Measurements from ENCODE around the gene LARGE2. TPM values are rescaled to one million over a fixed set of nuclear protein-coding genes. Genes with fewer than 3 reads are reported as not detected.
A peak's percentile ranks its signal among the peaks of the same experiment; 100 is the strongest.

Gene LARGE2
- total RNA-seq, 2 donors from 2014 or later, result 0.90 to 1.4 TPM

DNA sequence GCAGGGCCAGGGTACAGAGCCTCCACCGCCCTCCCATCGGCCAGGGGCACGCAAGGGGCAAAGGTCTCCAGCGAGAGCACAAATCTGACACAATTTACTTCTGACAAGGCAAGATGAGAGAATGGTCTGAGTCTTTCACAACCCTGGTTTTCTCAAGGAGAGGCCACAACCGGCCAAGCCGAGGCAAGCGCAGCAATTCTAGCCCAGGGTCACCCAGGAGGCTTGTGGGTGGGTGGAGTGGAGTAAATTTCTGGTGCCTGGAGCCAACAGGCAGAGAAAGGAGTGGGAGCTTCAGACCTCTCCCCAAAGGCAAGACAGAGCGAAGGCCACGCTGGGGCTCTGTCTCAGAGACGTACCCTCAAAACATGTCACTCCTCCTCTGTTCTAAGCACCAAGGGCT, 9.3 kb downstream of the LARGE2 start:
- ATAC-seq (replicated peaks in 1 of 2), result no peak
- Mint-ChIP-seq H3K4me3 (no peak overlapping the region), H3K9me3 (no peaks in the 10 kb centered on the region), H3K36me3 (ENCODE audit: insufficient read depth in 2 of 2) (no peaks in the 10 kb centered on the region), H3K27me3 (ENCODE audit: low read depth) (no peaks in the 10 kb centered on the region), H3K27ac (no peak overlapping the region), H3K4me1 (ENCODE audit: low read depth) (peaks cover 16% of the 10 kb centered on the region)
- DNase-seq, result no peak

DNA sequence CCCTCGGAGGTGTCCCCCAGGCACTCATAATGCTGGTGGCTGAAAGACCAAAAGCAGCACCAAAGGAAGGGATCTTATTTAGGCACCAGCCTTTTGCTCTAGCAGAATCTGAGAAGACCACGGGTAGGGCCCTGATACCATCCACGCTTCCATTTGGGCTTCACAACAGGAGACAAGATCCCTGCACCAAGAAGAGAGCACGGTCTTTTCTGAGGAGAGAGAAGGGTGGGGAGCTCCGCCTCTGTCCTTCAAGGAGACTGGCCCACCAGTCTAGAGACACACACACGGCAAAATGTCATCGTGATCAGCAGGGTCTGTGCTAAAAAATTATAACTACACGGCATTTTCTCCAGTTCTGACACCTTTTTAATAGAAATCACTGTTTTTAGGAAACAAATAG, 9.8 kb downstream of the LARGE2 start:
- DNase-seq (no peak), ATAC-seq (replicated peaks in 1 of 2) (no peak)
- no peaks in the 10 kb centered on the region for H3K36me3 Mint-ChIP-seq (ENCODE audit: insufficient read depth in 2 of 2)
- no peak overlapping the region for H3K4me3 Mint-ChIP-seq
- no peaks in the 10 kb centered on the region for H3K9me3 Mint-ChIP-seq
- no peak overlapping the region for H3K27ac Mint-ChIP-seq
- H3K4me1 Mint-ChIP-seq (ENCODE audit: low read depth), result peaks cover 16% of the 10 kb centered on the region
- no peaks in the 10 kb centered on the region for H3K27me3 Mint-ChIP-seq (ENCODE audit: low read depth)

- H3K27me3 Mint-ChIP-seq (ENCODE audit: low read depth), result no peaks in the 10 kb centered on the region
- no peak overlapping the region for H3K4me3 Mint-ChIP-seq
- H3K27ac Mint-ChIP-seq, result no peak overlapping the region
- no peak for ATAC-seq (replicated peaks in 1 of 2)
- no peak for DNase-seq
- peaks cover 16% of the 10 kb centered on the region for H3K4me1 Mint-ChIP-seq (ENCODE audit: low read depth)
- H3K36me3 Mint-ChIP-seq (ENCODE audit: insufficient read depth in 2 of 2), result no peaks in the 10 kb centered on the region
- no peaks in the 10 kb centered on the region for H3K9me3 Mint-ChIP-seq
Measured at GRCh38 chr11:45933131-45933831, 10.8 kb downstream of the LARGE2 start.

DNA sequence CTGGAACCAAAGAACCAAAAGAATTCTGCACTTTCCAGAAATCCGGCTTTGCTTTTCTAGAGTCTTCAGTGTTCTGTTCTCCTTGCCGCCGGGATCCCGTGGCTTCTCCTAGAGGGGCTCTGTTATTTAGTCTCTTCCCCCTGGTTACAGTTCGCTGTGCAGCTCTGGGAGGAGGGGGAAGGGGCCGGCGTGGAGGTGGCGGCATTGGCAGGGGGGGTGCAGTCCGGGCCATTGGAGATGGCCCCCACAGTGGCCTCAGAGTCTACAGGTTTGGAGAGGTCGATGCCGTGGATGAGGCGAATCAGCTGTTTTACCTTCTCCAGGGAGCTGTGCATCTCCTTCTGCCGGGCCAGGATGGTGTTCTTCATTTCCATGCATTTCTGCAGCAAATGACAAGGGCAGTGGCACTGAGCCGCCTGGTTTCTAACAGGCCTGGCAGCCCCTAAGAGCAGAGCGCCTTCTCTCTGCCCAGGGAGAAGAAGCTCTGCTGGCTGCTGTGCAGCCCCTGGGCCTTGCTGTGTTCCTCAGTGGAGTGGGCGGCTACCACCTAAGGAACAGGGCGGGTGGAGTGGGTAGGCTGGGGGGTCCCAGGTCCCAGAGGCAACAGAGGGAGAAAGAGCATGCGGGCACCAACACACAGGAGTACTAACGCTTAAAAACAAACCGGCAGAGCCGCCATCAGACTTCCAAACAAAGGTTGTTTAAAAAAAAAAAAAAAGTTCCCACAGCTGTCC, 11.6 kb downstream of the LARGE2 start:
- no peaks in the 10 kb centered on the region for H3K27me3 Mint-ChIP-seq (ENCODE audit: low read depth)
- DNase-seq, result no peak
- H3K4me3 Mint-ChIP-seq, result no peak overlapping the region
- H3K36me3 Mint-ChIP-seq (ENCODE audit: insufficient read depth in 2 of 2), result peaks cover 0 to 2% of the 10 kb centered on the region in 2 donors
- H3K9me3 Mint-ChIP-seq, result no peaks in the 10 kb centered on the region
- peaks cover 16% of the 10 kb centered on the region for H3K4me1 Mint-ChIP-seq (ENCODE audit: low read depth)
- no peak overlapping the region for H3K27ac Mint-ChIP-seq
- ATAC-seq (replicated peaks in 1 of 2), result no peak

- Mint-ChIP-seq H3K9me3 (no peaks in the 10 kb centered on the region), H3K27ac (no peak overlapping the region), H3K36me3 (ENCODE audit: insufficient read depth in 2 of 2) (peaks cover 0 to 2% of the 10 kb centered on the region in 2 donors), H3K27me3 (ENCODE audit: low read depth) (no peaks in the 10 kb centered on the region), H3K4me1 (ENCODE audit: low read depth) (peaks cover 14% of the 10 kb centered on the region), H3K4me3 (no peak overlapping the region)
- DNase-seq, result no peak
- ATAC-seq (replicated peaks in 1 of 2), result no peak
Measured at GRCh38 chr11:45934580-45935318, 12.3 kb downstream of the LARGE2 start.

GRCh38 chr11:45935349-45936064, 13.1 kb downstream of the LARGE2 start:
- DNase-seq (no peak), ATAC-seq (replicated peaks in 1 of 2) (no peak)
- Mint-ChIP-seq H3K9me3 (no peaks in the 10 kb centered on the region), H3K27ac (no peak overlapping the region), H3K4me1 (ENCODE audit: low read depth) (peaks cover 6% of the 10 kb centered on the region), H3K4me3 (no peak overlapping the region), H3K27me3 (ENCODE audit: low read depth) (no peaks in the 10 kb centered on the region), H3K36me3 (ENCODE audit: insufficient read depth in 2 of 2) (peaks cover 0 to 2% of the 10 kb centered on the region in 2 donors)

DNA sequence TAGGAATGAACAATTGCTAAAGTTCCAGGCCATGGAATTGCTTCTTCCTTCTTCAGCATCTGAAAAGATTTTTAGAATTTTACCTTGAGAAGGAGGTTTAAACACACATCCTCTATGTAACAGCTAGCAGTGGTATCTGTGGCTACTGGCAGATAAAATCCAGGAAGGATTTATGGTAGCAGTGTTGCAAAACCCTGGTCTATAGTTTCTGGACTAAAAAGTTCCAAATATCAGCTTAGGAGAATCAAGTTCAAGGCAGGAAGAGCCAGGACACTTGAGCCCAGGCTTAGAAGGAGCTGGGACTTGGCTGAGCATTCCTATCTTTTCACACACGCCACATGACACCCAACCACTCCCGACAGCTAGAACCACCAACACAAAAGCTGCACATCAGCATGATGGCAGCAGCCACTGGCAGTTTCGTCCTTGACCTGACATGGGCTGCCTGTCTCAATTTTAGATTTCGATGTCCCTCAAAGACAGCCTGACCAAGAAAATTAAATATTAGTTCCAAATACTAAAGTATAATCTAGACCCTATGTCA, 14.1 kb downstream of the LARGE2 start:
- H3K27ac Mint-ChIP-seq, result peak overlapping the region; percentile 8
- DNase-seq (no peak), ATAC-seq (replicated peaks in 1 of 2) (no peak)
- H3K27me3 Mint-ChIP-seq (ENCODE audit: low read depth), result no peaks in the 10 kb centered on the region
- peaks cover 4% of the 10 kb centered on the region for H3K4me1 Mint-ChIP-seq (ENCODE audit: low read depth)
- H3K4me3 Mint-ChIP-seq, result no peak overlapping the region
- peaks cover 0 to 2% of the 10 kb centered on the region in 2 donors for H3K36me3 Mint-ChIP-seq (ENCODE audit: insufficient read depth in 2 of 2)
- H3K9me3 Mint-ChIP-seq, result no peaks in the 10 kb centered on the region

- ATAC-seq (replicated peaks in 1 of 2) (no peak), DNase-seq (no peak)
- no peak overlapping the region for H3K27ac Mint-ChIP-seq
- no peaks in the 10 kb centered on the region for H3K27me3 Mint-ChIP-seq (ENCODE audit: low read depth)
- H3K36me3 Mint-ChIP-seq (ENCODE audit: insufficient read depth in 2 of 2), result peaks cover 0 to 2% of the 10 kb centered on the region in 2 donors
- H3K4me1 Mint-ChIP-seq (ENCODE audit: low read depth), result peaks cover 12% of the 10 kb centered on the region
- H3K4me3 Mint-ChIP-seq, result no peak overlapping the region
- H3K9me3 Mint-ChIP-seq, result no peaks in the 10 kb centered on the region
Measured at GRCh38 chr11:45937916-45938315, 15.5 kb downstream of the LARGE2 start.

DNA sequence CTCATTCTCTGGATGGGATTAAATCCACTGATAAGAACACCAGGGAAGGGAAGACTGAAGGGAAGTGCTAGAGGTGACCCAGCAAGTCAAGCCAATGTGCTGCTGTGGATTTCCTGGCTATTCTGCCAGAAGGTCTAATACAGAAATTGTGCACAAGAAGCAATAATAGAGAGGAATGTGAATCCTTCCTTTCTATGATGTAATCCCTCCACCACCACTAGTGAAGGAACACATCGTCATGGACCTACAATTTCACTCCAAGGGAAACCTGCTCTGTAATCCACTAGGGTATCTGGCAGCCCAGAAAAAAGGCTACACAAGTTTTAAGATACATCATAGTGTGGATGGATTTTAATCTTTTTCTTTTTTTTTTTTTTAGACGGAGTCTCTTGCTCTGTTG, 17.4 kb downstream of the LARGE2 start:
- Mint-ChIP-seq H3K4me1 (ENCODE audit: low read depth) (peaks cover 12% of the 10 kb centered on the region), H3K27ac (peak overlapping the region; percentile 4), H3K27me3 (ENCODE audit: low read depth) (no peaks in the 10 kb centered on the region), H3K36me3 (ENCODE audit: insufficient read depth in 2 of 2) (peaks cover 0 to 2% of the 10 kb centered on the region in 2 donors), H3K4me3 (no peak overlapping the region), H3K9me3 (no peaks in the 10 kb centered on the region)
- DNase-seq, result no peak
- no peak for ATAC-seq (replicated peaks in 1 of 2)

DNA sequence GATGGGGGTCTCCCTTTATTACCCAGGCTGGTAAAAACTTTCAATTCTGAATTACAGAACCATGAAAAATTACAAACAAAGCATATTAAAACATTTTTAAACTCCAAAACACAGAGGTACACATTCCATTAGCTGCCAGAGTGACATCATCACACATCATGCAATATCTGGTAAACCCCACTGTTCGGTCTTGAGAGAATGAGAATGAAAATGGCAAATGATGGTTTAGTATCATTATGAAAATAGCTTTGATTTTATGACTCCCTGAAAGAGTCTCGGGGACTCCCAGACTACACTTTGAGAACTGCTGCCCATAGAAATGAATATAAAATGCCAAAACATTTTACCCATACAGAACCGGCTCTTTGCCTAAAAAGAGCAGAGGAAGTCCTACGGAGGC, 18.8 kb downstream of the LARGE2 start:
- Mint-ChIP-seq H3K4me3 (peak overlapping the region in 1 of 2 donors; percentile 19), H3K27me3 (ENCODE audit: low read depth) (no peaks in the 10 kb centered on the region), H3K36me3 (ENCODE audit: insufficient read depth in 2 of 2) (peaks cover 4 to 7% of the 10 kb centered on the region in 2 donors), H3K9me3 (no peaks in the 10 kb centered on the region), H3K27ac (peak overlapping the region; percentile 88), H3K4me1 (ENCODE audit: low read depth) (peaks cover 12% of the 10 kb centered on the region)
- DNase-seq (no peak), ATAC-seq (replicated peaks in 1 of 2) (peak; percentile 82 to 94)

GRCh38 chr11:45942381-45942780, 19.9 kb downstream of the LARGE2 start:
- ATAC-seq (replicated peaks in 1 of 2), result no peak
- Mint-ChIP-seq H3K27ac (peak overlapping the region; percentile 88), H3K36me3 (ENCODE audit: insufficient read depth in 2 of 2) (peaks cover 4 to 7% of the 10 kb centered on the region in 2 donors), H3K27me3 (ENCODE audit: low read depth) (no peaks in the 10 kb centered on the region), H3K4me3 (no peak overlapping the region), H3K4me1 (ENCODE audit: low read depth) (peaks cover 12% of the 10 kb centered on the region), H3K9me3 (no peaks in the 10 kb centered on the region)
- DNase-seq, result no peak

- no peak for ATAC-seq (replicated peaks in 1 of 2)
- H3K27me3 Mint-ChIP-seq (ENCODE audit: low read depth), result no peaks in the 10 kb centered on the region
- peaks cover 12% of the 10 kb centered on the region for H3K4me1 Mint-ChIP-seq (ENCODE audit: low read depth)
- H3K36me3 Mint-ChIP-seq (ENCODE audit: insufficient read depth in 2 of 2), result peaks cover 6 to 8% of the 10 kb centered on the region in 2 donors
- no peak overlapping the region for H3K4me3 Mint-ChIP-seq
- H3K27ac Mint-ChIP-seq, result peak overlapping the region; percentile 27
- no peaks in the 10 kb centered on the region for H3K9me3 Mint-ChIP-seq
- no peak for DNase-seq
Measured at GRCh38 chr11:45945397-45945999, 23.0 kb downstream of the LARGE2 start.
